Motor neuron (in vitro differentiated cells): ENCODE measurements around the gene NPR2. TPM values are rescaled to one million over a fixed set of nuclear protein-coding genes. Genes with fewer than 3 reads are reported as not detected.

ENCODE experiments used
- ATAC-seq, 8 experiments: fragments of 200-7000 bp; cut with Tn5 transposase; replicated peaks in 6 of 8; 2 replicates each; pipeline ENCODE4 v1.8.0; 2021; ENCODE audit warnings: mild to moderate bottlenecking in 8 of 8, moderate library complexity in 8 of 8
- H3K27ac ChIP-seq, 2 donors: fragments of 250-450 bp; sonication (Bioruptor Pico); 2 replicates each; pipeline ENCODE4 v1.9.0; 2021; ENCODE audit warnings: antibody characterized with exemption in 2 of 2, mild to moderate bottlenecking in 2 of 2, moderate library complexity in 1 of 2
- H3K4me1 ChIP-seq, 2 donors: fragments of 250-450 bp; sonication (Bioruptor Pico); replicated peaks in 1 of 2; 2 replicates each; pipeline ENCODE4 v1.6.1; 2021; ENCODE audit warnings: antibody characterized with exemption in 2 of 2, mild to moderate bottlenecking in 2 of 2, moderate library complexity in 1 of 2
- H3K4me3 ChIP-seq, 5 donors: fragments of 250-450 bp; sonication (Bioruptor Pico); 2 replicates each; pipeline ENCODE4 v1.9.0; 2021; ENCODE audit warnings: antibody characterized with exemption in 5 of 5, mild to moderate bottlenecking in 5 of 5, moderate library complexity in 4 of 5
- WGBS, 10 experiments: fragments of 450-650 bp; shearing (Covaris generic); methylation state at CpG; one replicate each; pipeline ENCODE4 v1.0.0; 2022; 5-methylcytosine and 5-hydroxymethylcytosine counted together
- in situ Hi-C, 9 experiments: fragments of 400-800 bp; cut with MboI; loops; one replicate each; pipeline ENCODE4 v1.15.0; 2021; ENCODE audit warnings: low sequenced_read_pairs in 9 of 9, low pct_unique_long_range_greater_than_20kb in 2 of 9; ENCODE audit not compliant: unreplicated experiment in 9 of 9
- total RNA-seq, 8 experiments: library from RNA; unstranded; fragments of 300-600 nt; gene quantifications; 2 replicates each; pipeline versions ENCODE4 v1.2.3 to v1.2.4, GENCODE V29; 2022

NPR2 gene
- total RNA-seq, 8 experiments from 2014 or later: 5.5 to 37.8 (median 14.6) TPM

- 80 to 100% (median 95%) methylated on average over 1 to 3 of the region's 4 CpGs; no CpG with 5 or more reads in 1 of the 10 experiments for WGBS, 10 experiments
- Histone ChIP-seq H3K4me1 (peaks cover 5 to 7% of the 10 kb centered on the region in 2 donors), H3K4me3 (no peak overlapping the region), H3K27ac (no peak overlapping the region)
- no peak for ATAC-seq
- in situ Hi-C loops: no loop called here
These were observed 36.3 kb upstream of the NPR2 start for GRCh38 chr9:35755071-35755470.

- Histone ChIP-seq H3K27ac (peak overlapping the region; percentile 66 to 77), H3K4me3 (peak overlapping the region; percentile 34 to 69 (median 41)), H3K4me1 (peaks cover 3 to 5% of the 10 kb centered on the region in 2 donors)
- peak; percentile 71 to 85 (median 82) for ATAC-seq
- WGBS, 10 experiments: 62 to 97% (median 82%) methylated on average over 1 to 5 of the region's 48 CpGs; no CpG with 5 or more reads in 6 of the 10 experiments
- in situ Hi-C loops: no loop called here
These were observed 34.8 kb upstream of the NPR2 start for GRCh38 chr9:35756275-35757225.

GRCh38 chr9:35757226-35757891, 34.0 kb upstream of the NPR2 start:
- 0 to 73% (median 24%) methylated on average over 1 to 9 of the region's 20 CpGs; no CpG with 5 or more reads in 1 of the 10 experiments for WGBS, 10 experiments
- peak overlapping the region; percentile 34 to 69 (median 41) for H3K4me3 ChIP-seq
- peak overlapping the region; percentile 66 to 77 for H3K27ac ChIP-seq
- in situ Hi-C loops: no loop called here
- ATAC-seq: peak; percentile 56 to 71 (median 64)
- H3K4me1 ChIP-seq: peaks cover 3 to 5% of the 10 kb centered on the region in 2 donors

GRCh38 chr9:35757892-35758275, 33.5 kb upstream of the NPR2 start:
- Histone ChIP-seq H3K27ac (peak overlapping the region in 1 of 2 donors; percentile 77), H3K4me3 (peak overlapping the region; percentile 34 to 69 (median 41)), H3K4me1 (peaks cover 3 to 5% of the 10 kb centered on the region in 2 donors)
- no peak for ATAC-seq
- in situ Hi-C loops: no loop called here

GRCh38 chr9:35758475-35759050, 32.8 kb upstream of the NPR2 start:
- Histone ChIP-seq H3K4me3 (no peak overlapping the region), H3K27ac (no peak overlapping the region), H3K4me1 (peaks cover 3 to 5% of the 10 kb centered on the region in 2 donors)
- in situ Hi-C loops: no loop called here
- ATAC-seq: no peak
- 14 to 92% (median 78%) methylated on average over 2 to 3 of the region's 3 CpGs for WGBS, 10 experiments

- no peak overlapping the region for H3K4me3 ChIP-seq
- 60 to 100% (median 94%) methylated on average over 1 to 4 of the region's 4 CpGs for WGBS, 10 experiments
- in situ Hi-C loops: no loop called here
- peaks cover 3 to 5% of the 10 kb centered on the region in 2 donors for H3K4me1 ChIP-seq
- ATAC-seq: no peak
- H3K27ac ChIP-seq: no peak overlapping the region
These were observed 31.6 kb upstream of the NPR2 start for GRCh38 chr9:35759795-35760194.

- H3K4me1 ChIP-seq: peaks cover 3 to 5% of the 10 kb centered on the region in 2 donors
- 81 to 100% (median 100%) methylated on average over 1 to 2 of the region's 2 CpGs; no CpG with 5 or more reads in 3 of the 10 experiments for WGBS, 10 experiments
- no peak overlapping the region for H3K27ac ChIP-seq
- in situ Hi-C loops: no loop called here
- ATAC-seq: peak in 1 of 8 experiments; percentile 49
- no peak overlapping the region for H3K4me3 ChIP-seq
These were observed 30.7 kb upstream of the NPR2 start for GRCh38 chr9:35760651-35761050.

- Histone ChIP-seq H3K27ac (no peak overlapping the region), H3K4me1 (peaks cover 0 to 2% of the 10 kb centered on the region in 2 donors), H3K4me3 (no peak overlapping the region)
- in situ Hi-C loops: no loop called here
- no peak for ATAC-seq
- WGBS, 10 experiments: 56 to 100% (median 94%) methylated on average over 2 of the region's 2 CpGs; no CpG with 5 or more reads in 1 of the 10 experiments
These were observed 28.2 kb upstream of the NPR2 start for GRCh38 chr9:35763181-35763580.

GRCh38 chr9:35763803-35764202, 27.6 kb upstream of the NPR2 start:
- WGBS, 10 experiments: 88 to 100% (median 100%) methylated on average over 1 of the region's 1 CpG; no CpG with 5 or more reads in 4 of the 10 experiments
- ATAC-seq: no peak
- H3K4me3 ChIP-seq: no peak overlapping the region
- H3K27ac ChIP-seq: no peak overlapping the region
- H3K4me1 ChIP-seq: no peaks in the 10 kb centered on the region
- in situ Hi-C loops: no loop called here

GRCh38 chr9:35766997-35767396, 24.4 kb upstream of the NPR2 start:
- Histone ChIP-seq H3K4me1 (no peaks in the 10 kb centered on the region), H3K27ac (no peak overlapping the region), H3K4me3 (no peak overlapping the region)
- peak in 1 of 8 experiments; percentile 56 for ATAC-seq
- in situ Hi-C loops: no loop called here
- 73 to 100% (median 88%) methylated on average over 1 to 2 of the region's 2 CpGs; no CpG with 5 or more reads in 2 of the 10 experiments for WGBS, 10 experiments

- in situ Hi-C loops: no loop called here
- H3K27ac ChIP-seq: no peak overlapping the region
- 60 to 100% (median 100%) methylated on average over 1 of the region's 1 CpG; no CpG with 5 or more reads in 3 of the 10 experiments for WGBS, 10 experiments
- H3K4me1 ChIP-seq: no peaks in the 10 kb centered on the region
- H3K4me3 ChIP-seq: no peak overlapping the region
- peak in 1 of 8 experiments; percentile 14 for ATAC-seq
These were observed 23.9 kb upstream of the NPR2 start for GRCh38 chr9:35767458-35767857.

- ATAC-seq: peak in 3 of 8 experiments; percentile 34 to 75 (median 65)
- in situ Hi-C loops: no loop called here
- no peak overlapping the region for H3K4me3 ChIP-seq
- 0 to 100% (median 100%) methylated on average over 1 of the region's 1 CpG; no CpG with 5 or more reads in 4 of the 10 experiments for WGBS, 10 experiments
- H3K27ac ChIP-seq: no peak overlapping the region
- H3K4me1 ChIP-seq: no peaks in the 10 kb centered on the region
These were observed 21.6 kb upstream of the NPR2 start for GRCh38 chr9:35769763-35770162.

- Histone ChIP-seq H3K4me1 (no peaks in the 10 kb centered on the region), H3K27ac (no peak overlapping the region), H3K4me3 (no peak overlapping the region)
- ATAC-seq: no peak
- 0 to 90% (median 73%) methylated on average over 1 to 4 of the region's 4 CpGs; no CpG with 5 or more reads in 1 of the 10 experiments for WGBS, 10 experiments
- in situ Hi-C loops: no loop called here
These were observed 20.3 kb upstream of the NPR2 start for GRCh38 chr9:35771075-35771433.
